Astrocyte of the hippocampus (primary cell): ENCODE results near the gene PPP1R9A.

ENCODE experiments used
- DNase-seq: peaks from one replicate; pipeline ENCODE4 v3.0.0; 2011; ENCODE audit warnings: low read depth, low spot score

The PPP1R9A gene

DNA sequence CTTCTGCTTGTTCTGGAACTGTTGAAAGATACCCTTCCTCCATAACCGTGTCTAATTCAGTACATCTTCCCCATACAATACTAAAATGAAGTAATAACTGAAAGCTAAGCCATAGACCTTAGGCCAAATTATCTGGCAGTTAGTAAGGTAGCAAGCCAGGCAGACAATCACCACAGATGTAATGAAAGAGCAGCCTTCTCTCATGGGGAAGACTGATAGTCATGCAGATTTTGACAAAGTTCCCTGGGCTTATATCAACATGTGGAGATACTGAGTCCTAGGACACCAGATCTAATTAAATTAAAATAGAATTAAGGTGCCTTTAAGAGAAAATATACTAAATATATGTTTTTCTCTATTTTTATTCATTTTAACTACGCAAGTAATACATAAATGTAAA, 355.5 kb downstream of the PPP1R9A start:
- no peak for DNase-seq

DNA sequence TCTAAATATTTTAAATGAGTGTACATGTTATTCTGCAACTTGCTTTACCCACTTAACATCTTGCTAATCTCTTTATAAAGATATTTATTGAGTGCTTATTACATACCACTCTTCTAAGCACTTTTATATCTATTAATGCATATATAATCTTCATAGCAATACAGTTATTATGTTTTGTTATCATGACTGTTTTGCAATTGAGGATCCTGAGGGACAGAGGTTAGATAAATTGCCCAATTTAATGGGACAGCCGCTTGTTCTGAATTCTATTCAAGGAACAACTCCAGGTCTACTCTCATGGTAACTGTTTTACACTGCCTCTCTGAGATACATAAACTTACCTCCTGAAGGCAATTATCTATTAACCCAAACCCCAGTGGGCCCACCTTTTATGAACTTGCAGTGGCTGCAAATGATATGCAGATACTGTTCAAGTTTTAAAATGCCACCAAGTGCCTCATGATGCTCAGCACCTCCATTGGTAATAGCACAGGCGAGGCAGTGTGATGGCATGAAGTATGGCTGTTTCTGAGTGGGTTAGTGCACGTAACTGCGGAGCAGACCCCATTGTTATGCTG, 356.5 kb downstream of the PPP1R9A start:
- DNase-seq = no peak

- DNase-seq = peak; percentile 67
These were observed 357.0 kb downstream of the PPP1R9A start for GRCh38 chr7:95264363-95264891.

- no peak for DNase-seq
These were observed 358.2 kb downstream of the PPP1R9A start for GRCh38 chr7:95265634-95266033.

GRCh38 chr7:95267754-95268153, 360.4 kb downstream of the PPP1R9A start:
- DNase-seq = peak; percentile 28

DNA sequence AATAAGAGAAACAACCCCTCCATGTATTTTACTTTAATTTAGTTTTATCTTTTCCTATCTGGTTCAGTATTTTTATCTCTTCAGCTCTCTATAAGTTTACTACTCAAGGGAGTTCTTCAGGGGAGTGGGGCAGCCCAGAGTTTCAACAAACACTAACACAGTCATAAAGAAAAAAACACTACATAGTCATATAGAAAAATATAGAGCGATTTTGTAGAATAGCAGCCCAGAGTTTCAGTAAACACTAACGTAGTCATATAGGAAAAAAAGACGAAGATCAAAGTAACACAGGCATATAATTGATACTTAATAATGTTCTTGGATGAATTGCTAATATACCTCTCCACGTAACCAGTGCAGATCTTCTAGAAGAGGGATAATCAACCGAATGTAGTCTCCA, 362.2 kb downstream of the PPP1R9A start:
- DNase-seq = no peak

DNA sequence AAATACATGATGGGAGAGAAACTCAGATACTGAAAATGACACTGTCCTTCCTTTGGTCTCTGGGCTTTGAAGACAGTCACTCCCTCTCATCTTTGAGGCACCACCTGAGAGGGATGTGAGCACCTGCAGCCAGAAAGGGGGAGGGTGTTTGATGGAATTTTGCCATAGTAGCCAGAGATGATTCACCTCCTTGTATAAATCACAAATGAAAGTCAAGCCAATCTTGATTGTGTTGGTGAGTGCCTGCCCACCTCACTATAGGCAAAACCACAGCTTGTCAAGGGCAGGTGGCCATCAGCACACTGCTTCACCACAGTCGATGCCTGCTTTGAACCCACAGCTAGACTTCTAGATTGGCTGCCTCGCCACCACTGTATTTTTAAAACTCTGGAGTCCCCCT, 368.7 kb downstream of the PPP1R9A start:
- peak; percentile 19 for DNase-seq

- DNase-seq = no peak
These were observed 372.0 kb downstream of the PPP1R9A start for GRCh38 chr7:95279417-95279816.

GRCh38 chr7:95286096-95286495, 378.7 kb downstream of the PPP1R9A start:
- DNase-seq = no peak

- DNase-seq = no peak
These were observed 382.9 kb downstream of the PPP1R9A start for GRCh38 chr7:95290166-95290830.

DNA sequence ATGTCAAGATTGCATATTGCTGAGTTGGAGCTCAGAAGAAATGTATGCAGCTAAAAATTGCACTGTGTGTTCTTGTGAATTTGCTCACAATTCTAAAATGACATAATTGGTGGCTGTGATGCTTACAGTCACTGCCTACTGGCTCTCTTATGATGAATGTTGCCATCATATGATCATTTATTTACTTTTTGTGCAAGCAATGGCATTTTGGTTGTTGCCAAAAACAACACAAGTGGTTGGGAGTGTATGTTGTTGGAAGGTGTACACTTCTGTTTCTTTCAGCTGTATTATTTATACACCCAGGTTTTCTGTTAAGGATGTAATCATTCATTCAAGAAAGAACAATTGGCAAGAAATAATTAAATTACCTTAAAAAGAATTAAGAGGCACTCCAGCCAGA, 388.0 kb downstream of the PPP1R9A start:
- DNase-seq = no peak

DNA sequence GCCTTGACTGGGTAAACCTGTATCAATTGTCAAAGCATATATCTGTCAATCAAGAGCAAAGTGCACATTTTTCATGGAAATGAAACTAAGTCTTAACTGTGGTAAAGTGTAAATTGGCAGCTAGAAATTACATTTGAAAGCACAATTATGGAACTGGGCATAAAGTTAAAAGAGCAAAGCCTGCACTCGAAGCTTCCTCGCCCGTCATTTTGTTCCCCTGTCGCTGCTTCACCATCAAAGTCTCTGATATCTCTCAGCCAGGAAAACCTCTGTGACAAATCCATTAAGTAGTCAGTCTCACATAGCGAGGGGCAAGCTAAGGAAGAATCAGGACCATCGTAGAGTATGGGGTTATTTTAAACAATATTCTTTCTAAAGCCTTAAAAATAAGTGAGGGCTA, 389.1 kb downstream of the PPP1R9A start:
- no peak for DNase-seq

DNA sequence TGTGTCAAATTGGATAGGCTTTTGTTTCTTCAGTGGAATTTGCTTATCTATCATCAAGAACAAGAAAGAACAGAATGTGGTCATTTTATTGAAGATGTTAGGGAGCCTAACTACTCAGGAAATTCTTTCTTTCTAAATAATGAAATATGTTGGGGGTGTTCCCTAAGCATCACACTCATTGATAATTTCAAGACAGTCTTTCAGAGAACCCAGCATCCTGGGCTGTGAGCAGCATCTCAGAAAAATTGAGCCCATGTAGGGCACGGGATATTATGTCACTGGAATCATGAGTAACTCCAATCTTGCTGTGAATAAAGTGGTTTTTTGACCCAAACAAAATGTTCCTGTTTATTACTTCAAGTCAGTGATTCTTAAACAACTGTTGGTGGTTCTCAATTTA, 389.6 kb downstream of the PPP1R9A start:
- no peak for DNase-seq

DNA sequence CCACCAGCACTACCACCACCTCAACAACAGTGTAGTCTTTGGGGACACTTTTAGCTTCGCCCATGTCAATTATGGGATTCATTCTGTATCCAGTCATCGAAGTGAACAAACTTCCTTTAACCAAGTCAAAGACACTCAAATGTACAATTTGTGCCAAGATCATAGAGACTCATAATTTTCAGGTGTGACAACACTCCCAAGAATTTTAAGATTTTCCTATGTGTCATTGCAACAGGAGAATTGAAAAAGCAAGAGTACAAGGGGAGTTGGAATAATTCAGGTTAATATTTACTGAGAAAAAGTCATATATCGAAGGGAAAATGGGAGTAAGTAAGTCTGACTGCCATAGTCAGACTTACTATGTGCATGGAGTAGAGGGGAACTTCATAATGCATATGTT, 390.7 kb downstream of the PPP1R9A start:
- no peak for DNase-seq

- DNase-seq = peak; percentile 29
These were observed 395.9 kb downstream of the PPP1R9A start for GRCh38 chr7:95303013-95303905.

- no peak for DNase-seq
These were observed 397.6 kb downstream of the PPP1R9A start for GRCh38 chr7:95304990-95305389.

DNA sequence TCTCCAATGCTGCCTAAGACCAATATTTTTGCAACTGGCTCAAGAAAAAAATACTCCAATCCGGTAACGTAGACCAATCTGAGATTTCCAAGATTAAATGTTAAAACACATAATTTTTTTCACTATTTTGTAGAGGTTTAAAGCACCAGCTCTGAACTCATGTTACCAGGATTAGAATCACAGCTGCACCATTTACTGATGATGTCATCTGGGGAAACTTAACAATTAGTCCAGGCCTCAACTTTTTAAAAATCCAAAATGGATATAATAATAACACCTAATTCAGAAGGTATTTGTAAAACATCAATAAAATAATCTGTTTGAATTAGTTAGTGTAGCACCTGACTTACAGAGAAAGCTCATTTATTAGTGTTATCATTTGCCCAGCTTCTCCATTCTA, 402.6 kb downstream of the PPP1R9A start:
- no peak for DNase-seq

DNA sequence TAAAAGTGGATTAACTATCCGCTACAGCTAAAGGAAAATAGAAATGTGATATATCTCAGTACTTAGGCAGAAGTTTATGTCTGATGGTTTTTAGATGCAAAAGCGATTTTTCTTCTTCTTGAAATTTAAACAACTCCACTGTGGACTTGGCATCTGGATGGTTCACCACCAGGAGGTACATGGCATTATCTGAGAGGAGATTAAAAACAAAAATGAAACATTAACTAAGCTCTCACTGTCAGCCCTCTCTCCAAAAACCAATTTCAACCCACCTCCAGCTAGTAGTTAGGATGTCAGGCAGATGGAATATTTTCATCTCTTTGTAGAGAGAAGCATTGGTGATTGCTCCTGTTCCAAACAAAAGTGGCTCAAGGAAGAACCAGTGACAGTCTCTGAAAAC, 404.0 kb downstream of the PPP1R9A start:
- no peak for DNase-seq

GRCh38 chr7:95312561-95312960, 405.2 kb downstream of the PPP1R9A start:
- no peak for DNase-seq

DNA sequence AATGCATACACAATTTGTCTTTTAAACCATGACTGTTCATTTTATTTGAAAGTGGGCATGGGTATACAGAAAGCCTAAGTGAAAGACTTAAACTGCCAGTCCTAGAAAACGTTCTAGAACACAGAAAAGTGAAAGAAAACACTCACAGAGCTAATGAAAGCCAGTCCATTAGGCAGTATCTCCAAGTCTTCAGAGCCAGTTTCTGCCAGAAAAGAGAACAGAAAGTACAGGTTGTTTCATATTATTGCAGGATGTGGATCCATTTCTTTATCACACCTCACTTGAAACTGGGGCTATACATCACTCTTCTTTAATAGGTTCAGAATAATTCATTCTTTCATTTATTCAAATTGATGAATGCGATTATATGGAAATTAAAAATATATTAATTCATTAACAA, 409.2 kb downstream of the PPP1R9A start:
- no peak for DNase-seq

DNA sequence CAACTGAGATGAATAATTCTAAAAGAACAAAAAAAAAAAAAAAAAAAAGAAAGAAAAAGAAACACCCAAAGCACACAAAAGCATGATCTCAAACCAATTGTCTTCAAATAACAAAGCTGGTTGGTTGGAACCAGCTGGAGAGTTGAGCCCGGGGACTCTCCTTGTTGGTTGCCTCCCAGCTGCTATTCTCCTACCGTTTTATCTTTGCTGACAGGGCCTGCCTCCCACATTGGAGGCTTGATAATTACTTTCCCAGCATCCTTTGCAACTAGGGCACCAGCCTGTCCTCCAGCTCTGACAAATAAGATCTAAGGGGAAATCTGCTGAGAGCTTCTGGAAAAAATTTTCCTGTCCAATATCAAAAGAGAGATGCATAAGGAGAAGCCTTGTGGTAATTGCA, 410.2 kb downstream of the PPP1R9A start:
- no peak for DNase-seq

GRCh38 chr7:95317966-95318365, 410.6 kb downstream of the PPP1R9A start:
- no peak for DNase-seq
